HG02759 (cell line): ENCODE results near the gene MYCN.
"Not testable (repeated sequence)": the region's sequence is repeated elsewhere in the genome, so short reads cannot be mapped to it uniquely, and the experiment has no call there.

Experiments
- ATAC-seq: cut with Tn5 transposase; IDR thresholded peaks from one replicate; pipeline ENCODE4 v1.9.1; 2021; ENCODE audit warnings: mild to moderate bottlenecking, moderate library complexity; ENCODE audit not compliant: unreplicated experiment

MYCN gene

GRCh38 chr2:15907461-15908324 lies 32.7 kb upstream of the MYCN start:
- ATAC-seq, result no peak

- ATAC-seq, result no peak
Observed at GRCh38 chr2:15908371-15908770, 32.0 kb upstream of the MYCN start.

GRCh38 chr2:15909157-15909556 lies 31.2 kb upstream of the MYCN start:
- no peak for ATAC-seq

GRCh38 chr2:15909736-15910135 lies 30.6 kb upstream of the MYCN start:
- ATAC-seq, result no peak

- ATAC-seq, result not testable (repeated sequence)
Observed at GRCh38 chr2:15911270-15911669, 29.1 kb upstream of the MYCN start.

- ATAC-seq, result no peak
Observed at GRCh38 chr2:15911686-15912085, 28.7 kb upstream of the MYCN start.

GRCh38 chr2:15912203-15912602 lies 28.1 kb upstream of the MYCN start:
- no peak for ATAC-seq

GRCh38 chr2:15913146-15913545 lies 27.2 kb upstream of the MYCN start:
- ATAC-seq, result no peak

- ATAC-seq, result no peak
Observed at GRCh38 chr2:15914596-15915385, 25.6 kb upstream of the MYCN start.

GRCh38 chr2:15915546-15915945 lies 24.8 kb upstream of the MYCN start:
- not testable (repeated sequence) for ATAC-seq

GRCh38 chr2:15916336-15916735 lies 24.0 kb upstream of the MYCN start:
- ATAC-seq, result no peak

- ATAC-seq, result no peak
Observed at GRCh38 chr2:15918761-15919356, 21.5 kb upstream of the MYCN start.

- no peak for ATAC-seq
Observed at GRCh38 chr2:15919716-15920434, 20.5 kb upstream of the MYCN start.

- no peak for ATAC-seq
Observed at GRCh38 chr2:15920696-15921095, 19.7 kb upstream of the MYCN start.

GRCh38 chr2:15923597-15923996 lies 16.8 kb upstream of the MYCN start:
- ATAC-seq, result no peak

GRCh38 chr2:15925819-15926218 lies 14.5 kb upstream of the MYCN start:
- ATAC-seq, result no peak

GRCh38 chr2:15926252-15926651 lies 14.1 kb upstream of the MYCN start:
- ATAC-seq, result no peak

GRCh38 chr2:15927551-15928218 lies 12.7 kb upstream of the MYCN start:
- no peak for ATAC-seq

- not testable (repeated sequence) for ATAC-seq
Observed at GRCh38 chr2:15929008-15929407, 11.3 kb upstream of the MYCN start.

GRCh38 chr2:15929861-15930260 lies 10.5 kb upstream of the MYCN start:
- no peak for ATAC-seq
